Nephron progenitor cell (in vitro differentiated cells): Measurements from ENCODE around the gene SLC12A3.
A peak's percentile ranks its signal among the peaks of the same experiment; 100 is the strongest.

Source experiments
- DNase-seq: peaks from one replicate; pipeline ENCODE4 v3.0.0; 2021
- H3K27ac Mint-ChIP-seq: 2 replicates; pipeline ENCODE4 v1.8.0; 2021; ENCODE audit warnings: mild to moderate bottlenecking, moderate library complexity, mixed read lengths
- H3K27me3 Mint-ChIP-seq: 2 replicates; pipeline ENCODE4 v1.8.0; 2021; ENCODE audit warnings: mild to moderate bottlenecking, low read depth, mixed read lengths; ENCODE audit not compliant: poor library complexity
- H3K36me3 Mint-ChIP-seq: 2 replicates; pipeline ENCODE4 v1.8.0; 2021; ENCODE audit warnings: low read depth, mixed read lengths
- H3K4me1 Mint-ChIP-seq: 2 replicates; pipeline ENCODE4 v1.8.0; 2021; ENCODE audit warnings: mixed read lengths
- H3K4me3 Mint-ChIP-seq: 2 replicates; pipeline ENCODE4 v1.8.0; 2021; ENCODE audit warnings: mild to moderate bottlenecking, moderate library complexity, mixed read lengths
- H3K9me3 Mint-ChIP-seq: 2 replicates; pipeline ENCODE4 v1.8.0; 2021; ENCODE audit warnings: mild to moderate bottlenecking, moderate library complexity, mixed read lengths
- TF ChIP-seq, protein P1 (sequence below): fragments of 200-600 bp; sonication (generic); IDR thresholded peaks from 2 replicates; pipeline ENCODE4 v1.5.0; 2021; ENCODE audit warnings: antibody characterized with exemption

Gene SLC12A3

GRCh38 chr16:56911771-56912571 is 47.0 kb downstream of the SLC12A3 start:
- Mint-ChIP-seq H3K27me3 (peaks cover 6% of the 10 kb centered on the region), H3K36me3 (no peaks in the 10 kb centered on the region), H3K4me1 (peaks cover 68% of the 10 kb centered on the region), H3K4me3 (peak overlapping the region; percentile 37), H3K9me3 (peaks cover 5% of the 10 kb centered on the region), H3K27ac (peak overlapping the region; percentile 5)
- DNase-seq = no peak
- TF ChIP-seq, protein P1, sequence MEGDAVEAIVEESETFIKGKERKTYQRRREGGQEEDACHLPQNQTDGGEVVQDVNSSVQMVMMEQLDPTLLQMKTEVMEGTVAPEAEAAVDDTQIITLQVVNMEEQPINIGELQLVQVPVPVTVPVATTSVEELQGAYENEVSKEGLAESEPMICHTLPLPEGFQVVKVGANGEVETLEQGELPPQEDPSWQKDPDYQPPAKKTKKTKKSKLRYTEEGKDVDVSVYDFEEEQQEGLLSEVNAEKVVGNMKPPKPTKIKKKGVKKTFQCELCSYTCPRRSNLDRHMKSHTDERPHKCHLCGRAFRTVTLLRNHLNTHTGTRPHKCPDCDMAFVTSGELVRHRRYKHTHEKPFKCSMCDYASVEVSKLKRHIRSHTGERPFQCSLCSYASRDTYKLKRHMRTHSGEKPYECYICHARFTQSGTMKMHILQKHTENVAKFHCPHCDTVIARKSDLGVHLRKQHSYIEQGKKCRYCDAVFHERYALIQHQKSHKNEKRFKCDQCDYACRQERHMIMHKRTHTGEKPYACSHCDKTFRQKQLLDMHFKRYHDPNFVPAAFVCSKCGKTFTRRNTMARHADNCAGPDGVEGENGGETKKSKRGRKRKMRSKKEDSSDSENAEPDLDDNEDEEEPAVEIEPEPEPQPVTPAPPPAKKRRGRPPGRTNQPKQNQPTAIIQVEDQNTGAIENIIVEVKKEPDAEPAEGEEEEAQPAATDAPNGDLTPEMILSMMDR = no peak

- Mint-ChIP-seq H3K36me3 (no peaks in the 10 kb centered on the region), H3K4me3 (peak overlapping the region; percentile 37), H3K9me3 (no peaks in the 10 kb centered on the region), H3K27ac (peak overlapping the region; percentile 5), H3K27me3 (peaks cover 10% of the 10 kb centered on the region), H3K4me1 (peaks cover 77% of the 10 kb centered on the region)
- no peak for DNase-seq
- TF ChIP-seq, protein P1 = no peak
Measured at GRCh38 chr16:56912746-56913708, 48.0 kb downstream of the SLC12A3 start.

DNA sequence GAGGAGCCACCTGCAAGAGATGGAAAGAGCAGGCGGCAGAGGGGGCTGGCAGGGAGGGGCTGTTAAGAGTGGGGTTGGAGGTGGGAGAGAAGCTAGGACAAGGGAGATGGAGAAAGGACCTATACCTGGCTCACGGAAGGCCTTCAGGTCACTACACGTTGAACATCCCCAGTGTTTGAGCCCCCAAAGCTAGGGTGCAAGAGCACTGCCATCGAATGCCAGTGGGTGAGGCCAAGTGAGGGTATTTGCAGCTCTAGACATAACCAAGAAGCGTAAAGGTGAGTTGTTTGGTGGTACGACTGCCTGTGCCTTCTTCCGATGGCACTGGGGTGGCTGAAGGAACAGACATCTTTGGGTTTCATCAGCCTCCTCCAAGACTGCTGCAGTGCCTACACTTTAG is 49.9 kb downstream of the SLC12A3 start:
- Mint-ChIP-seq H3K27ac (no peak overlapping the region), H3K36me3 (no peaks in the 10 kb centered on the region), H3K27me3 (peaks cover 21% of the 10 kb centered on the region), H3K4me1 (peaks cover 82% of the 10 kb centered on the region), H3K9me3 (no peaks in the 10 kb centered on the region), H3K4me3 (no peak overlapping the region)
- TF ChIP-seq, protein P1 = no peak
- no peak for DNase-seq

- TF ChIP-seq, protein P1 = no peak
- Mint-ChIP-seq H3K4me3 (no peak overlapping the region), H3K27me3 (peaks cover 26% of the 10 kb centered on the region), H3K36me3 (no peaks in the 10 kb centered on the region), H3K9me3 (no peaks in the 10 kb centered on the region), H3K4me1 (peaks cover 75% of the 10 kb centered on the region), H3K27ac (no peak overlapping the region)
- no peak for DNase-seq
Measured at GRCh38 chr16:56915336-56916119, 50.5 kb downstream of the SLC12A3 start.

DNA sequence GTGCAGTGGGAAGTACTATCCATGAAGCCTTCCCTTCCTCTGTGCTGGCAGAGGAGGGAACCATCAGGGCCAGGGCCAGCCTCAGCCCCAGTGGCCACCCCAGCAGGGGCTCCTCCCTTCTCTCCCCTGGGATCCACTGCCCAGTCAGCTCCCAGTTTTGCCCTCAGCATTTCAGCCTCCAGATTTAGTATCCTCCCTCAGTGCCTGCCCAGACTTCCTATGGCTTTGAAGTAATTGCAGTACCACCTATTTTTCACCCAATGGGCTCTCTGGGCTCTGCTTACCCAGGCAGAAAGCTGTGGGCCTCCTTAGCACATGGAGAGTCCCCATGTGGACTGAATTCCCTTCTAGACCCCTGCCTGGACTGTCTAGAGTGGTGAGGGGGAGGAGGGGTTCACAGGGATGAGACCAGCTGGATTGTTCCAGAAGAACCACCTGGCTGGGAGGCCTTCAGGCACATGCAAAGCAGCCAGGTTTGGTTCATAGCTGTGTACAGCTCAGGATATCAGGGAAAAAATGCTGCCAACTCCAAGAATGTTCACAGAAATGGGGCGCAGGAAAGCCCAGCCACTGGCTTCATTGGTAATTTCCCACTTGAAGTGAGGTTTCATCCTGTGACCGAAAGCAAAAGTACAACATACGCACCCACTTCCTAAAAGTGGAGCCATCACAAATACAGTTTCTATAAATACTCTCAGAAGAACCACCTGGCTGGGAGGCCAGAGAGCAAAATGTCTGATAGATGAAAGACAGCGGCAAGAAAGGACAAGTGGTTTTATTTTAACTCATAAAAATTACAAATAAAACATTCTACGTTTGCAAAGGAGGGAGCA is 51.8 kb downstream of the SLC12A3 start:
- H3K27ac Mint-ChIP-seq = no peak overlapping the region
- TF ChIP-seq, protein P1 = no peak
- H3K36me3 Mint-ChIP-seq = no peaks in the 10 kb centered on the region
- H3K4me1 Mint-ChIP-seq = peaks cover 67% of the 10 kb centered on the region
- H3K9me3 Mint-ChIP-seq = no peaks in the 10 kb centered on the region
- peaks cover 30% of the 10 kb centered on the region for H3K27me3 Mint-ChIP-seq
- H3K4me3 Mint-ChIP-seq = no peak overlapping the region
- DNase-seq = no peak
